RPMI8226 (cell line): ENCODE data around the gene PAFAH1B2.
"Not testable (repeated sequence)": the region's sequence is repeated elsewhere in the genome, so short reads cannot be mapped to it uniquely, and the experiment has no call there.

Experiments used
- DNase-seq: peaks from one replicate; pipeline ENCODE4 v3.0.0-alpha.2; 2015

The PAFAH1B2 gene

DNA sequence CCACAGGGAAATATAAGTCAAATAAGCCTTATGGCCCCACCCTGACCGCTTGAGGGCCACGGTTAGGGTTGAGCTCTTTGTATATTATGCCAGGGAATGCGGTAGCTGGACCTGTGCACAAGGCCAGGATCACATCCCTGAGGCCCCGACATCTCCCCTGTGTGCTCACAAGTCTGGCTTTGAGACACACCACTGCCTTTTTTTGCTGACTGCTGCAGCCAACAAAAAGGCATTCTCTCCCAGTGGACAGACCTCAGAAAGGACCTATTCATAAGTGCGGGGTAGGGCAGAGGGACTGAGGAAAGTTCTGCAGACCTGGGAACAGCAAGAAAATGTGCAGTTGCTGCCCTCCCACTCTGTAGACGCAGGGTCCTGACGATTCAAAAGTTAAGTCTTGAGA is 31.0 kb downstream of the PAFAH1B2 start:
- DNase-seq = no peak

- no peak for DNase-seq
Observed at GRCh38 chr11:117175781-117176180, 31.7 kb downstream of the PAFAH1B2 start.

- no peak for DNase-seq
Observed at GRCh38 chr11:117176186-117176585, 32.1 kb downstream of the PAFAH1B2 start.

DNA sequence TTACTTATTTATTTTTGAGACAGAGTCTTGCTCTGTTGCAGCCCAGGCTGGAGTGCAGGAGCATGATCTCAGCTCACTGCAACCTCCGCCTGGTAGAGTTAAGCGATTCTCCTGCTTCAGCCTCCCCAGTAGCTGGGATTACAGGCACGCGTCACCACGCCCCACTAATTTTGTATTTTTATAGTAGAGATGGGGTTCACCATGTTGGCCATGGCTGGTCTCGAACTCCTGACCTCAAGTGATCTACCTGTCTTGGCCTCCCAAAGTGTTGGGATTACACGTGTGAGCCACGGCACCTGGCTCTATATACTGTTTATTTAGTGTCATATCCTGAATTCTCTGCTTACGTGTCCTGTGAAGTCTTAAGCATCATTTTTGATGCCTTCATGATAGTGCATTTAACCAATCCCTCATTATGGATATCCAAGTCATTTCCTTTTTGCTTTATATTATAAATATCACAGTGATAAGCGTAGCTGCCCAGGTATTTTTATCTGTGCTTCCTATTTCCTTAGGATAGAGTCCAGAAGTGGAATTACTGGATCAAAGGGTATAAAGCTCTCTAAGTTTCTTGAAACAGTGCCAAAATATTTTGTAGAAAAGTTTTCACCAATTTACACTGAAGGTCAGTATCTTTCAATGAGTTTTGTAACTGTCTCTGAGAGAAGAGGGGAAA is 33.6 kb downstream of the PAFAH1B2 start:
- DNase-seq = no peak

GRCh38 chr11:117178210-117179034 is 34.3 kb downstream of the PAFAH1B2 start, which contains the start of gene SIDT2:
Gene SIDT2, plus strand, starts transcription at chr11:117178743. Its CDS starts 521 bp downstream, at chr11:117179264.
- peak; percentile 96 for DNase-seq

DNA sequence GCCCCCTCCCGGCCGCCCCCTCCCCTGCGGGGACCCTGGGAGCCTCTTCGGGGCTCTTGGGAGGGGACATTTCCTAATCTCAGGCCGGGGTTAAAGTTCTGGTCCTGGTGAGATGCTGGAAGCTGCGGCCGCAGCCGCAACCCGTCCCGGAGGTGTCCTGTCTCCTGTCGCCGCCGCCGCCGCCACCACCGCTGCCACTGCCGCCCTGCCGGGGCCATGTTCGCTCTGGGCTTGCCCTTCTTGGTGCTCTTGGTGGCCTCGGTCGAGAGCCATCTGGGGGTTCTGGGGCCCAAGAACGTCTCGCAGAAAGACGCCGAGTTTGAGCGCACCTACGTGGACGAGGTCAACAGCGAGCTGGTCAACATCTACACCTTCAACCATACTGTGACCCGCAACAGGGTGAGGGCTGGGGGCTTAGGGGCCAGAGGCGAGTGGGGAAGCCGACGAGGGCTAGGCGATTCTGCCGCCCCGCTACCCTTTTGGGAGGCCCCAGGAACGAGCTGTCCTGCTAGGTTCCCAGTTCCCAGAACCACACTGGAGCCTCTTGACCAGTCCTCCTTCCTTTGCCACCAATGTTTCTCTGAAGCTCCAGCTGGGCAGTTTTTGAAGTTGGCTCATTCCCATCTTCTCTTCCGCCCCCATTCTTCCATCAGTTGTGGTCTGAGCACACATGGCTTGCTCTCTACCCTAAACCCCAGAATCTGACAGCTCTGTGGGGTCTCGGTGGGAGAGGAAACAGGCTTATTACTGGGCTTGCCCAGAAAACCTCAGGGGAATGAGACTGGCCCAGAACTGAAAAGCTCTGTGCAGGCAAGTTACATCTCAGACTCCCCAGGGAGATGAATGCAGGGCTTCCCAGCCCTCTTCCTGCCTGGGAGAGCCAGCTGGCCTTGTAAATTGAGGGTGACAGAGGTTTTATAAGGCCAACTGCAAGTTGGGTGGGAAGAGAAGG is 35.2 kb downstream of the PAFAH1B2 start:
- DNase-seq = peak; percentile 55

DNA sequence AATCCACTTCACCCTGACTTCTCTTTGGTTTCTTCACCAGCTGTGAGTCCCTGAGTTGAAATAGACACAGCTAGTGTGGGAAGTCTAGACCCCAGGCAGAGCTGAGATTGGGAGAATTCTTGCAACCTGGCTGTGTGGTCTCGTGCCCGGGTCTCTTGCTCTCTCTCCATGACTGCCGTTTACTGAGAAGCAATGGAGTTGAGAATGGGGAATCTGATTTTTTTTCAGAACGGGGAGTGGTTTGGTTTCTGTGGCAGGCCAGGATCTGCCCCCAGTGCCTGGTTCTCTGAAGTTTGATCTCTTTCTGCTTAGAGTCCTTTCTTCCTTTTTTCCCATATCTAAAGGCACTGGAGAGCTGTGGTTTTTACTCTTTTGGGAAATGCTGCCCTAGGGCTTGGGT is 35.9 kb downstream of the PAFAH1B2 start:
- no peak for DNase-seq

DNA sequence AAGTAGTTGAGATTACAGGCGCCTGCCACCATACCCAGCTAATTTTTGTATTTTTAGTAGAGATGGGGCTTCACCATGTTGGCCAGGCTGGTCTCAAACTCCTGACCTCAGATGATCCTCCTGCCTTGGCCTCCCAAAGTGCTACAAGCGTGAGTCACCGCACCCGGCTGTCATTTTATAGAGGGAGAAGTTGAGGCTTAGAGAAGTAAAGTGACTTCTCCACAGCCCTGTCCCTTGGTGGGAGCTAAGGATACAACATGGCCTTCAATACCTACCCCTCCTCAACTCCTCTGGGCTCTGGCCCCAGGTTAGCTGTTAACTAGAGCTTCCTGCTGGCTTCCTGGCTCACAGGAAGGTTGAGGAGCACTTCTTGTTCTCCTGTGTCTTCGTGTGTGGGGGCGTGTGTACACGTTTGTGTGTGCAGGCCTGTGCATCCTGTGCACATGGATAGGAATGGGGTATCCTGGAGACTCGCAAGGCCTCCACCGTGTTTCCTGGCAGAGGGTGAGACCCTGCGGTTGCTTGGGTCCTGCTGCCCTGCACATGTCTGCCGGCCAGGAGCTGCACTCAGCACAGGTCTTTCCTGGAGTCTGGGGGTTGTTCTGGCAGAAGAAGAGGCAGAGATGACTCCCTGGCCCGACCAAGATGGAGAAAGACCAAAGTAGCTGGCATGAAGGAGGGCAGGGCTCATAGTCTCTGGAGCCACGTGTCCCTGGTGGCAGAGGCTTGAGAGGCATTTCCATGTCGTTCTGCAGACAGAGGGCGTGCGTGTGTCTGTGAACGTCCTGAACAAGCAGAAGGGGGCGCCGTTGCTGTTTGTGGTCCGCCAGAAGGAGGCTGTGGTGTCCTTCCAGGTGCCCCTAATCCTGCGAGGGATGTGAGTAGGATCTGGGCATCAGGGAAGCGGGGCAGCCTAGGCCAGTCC is 36.8 kb downstream of the PAFAH1B2 start:
- DNase-seq = peak; percentile 83

GRCh38 chr11:117181586-117182550 is 37.8 kb downstream of the PAFAH1B2 start:
- no peak for DNase-seq

DNA sequence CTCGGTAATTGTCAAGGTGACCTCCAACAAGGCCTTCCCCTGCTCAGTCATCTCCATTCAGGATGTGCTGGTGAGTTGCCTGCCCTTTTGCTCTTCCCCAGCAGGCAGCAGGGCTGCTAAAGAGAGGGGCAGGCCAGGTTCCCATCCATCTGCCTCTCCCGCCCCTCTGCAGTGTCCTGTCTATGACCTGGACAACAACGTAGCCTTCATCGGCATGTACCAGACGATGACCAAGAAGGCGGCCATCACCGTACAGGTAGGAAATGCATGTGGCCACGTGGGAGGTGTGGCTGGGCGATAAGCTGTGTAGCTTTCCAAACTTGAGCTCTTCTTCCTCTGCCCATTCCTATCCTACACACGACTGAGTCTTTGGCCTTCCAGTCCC is 38.5 kb downstream of the PAFAH1B2 start:
- DNase-seq = no peak

DNA sequence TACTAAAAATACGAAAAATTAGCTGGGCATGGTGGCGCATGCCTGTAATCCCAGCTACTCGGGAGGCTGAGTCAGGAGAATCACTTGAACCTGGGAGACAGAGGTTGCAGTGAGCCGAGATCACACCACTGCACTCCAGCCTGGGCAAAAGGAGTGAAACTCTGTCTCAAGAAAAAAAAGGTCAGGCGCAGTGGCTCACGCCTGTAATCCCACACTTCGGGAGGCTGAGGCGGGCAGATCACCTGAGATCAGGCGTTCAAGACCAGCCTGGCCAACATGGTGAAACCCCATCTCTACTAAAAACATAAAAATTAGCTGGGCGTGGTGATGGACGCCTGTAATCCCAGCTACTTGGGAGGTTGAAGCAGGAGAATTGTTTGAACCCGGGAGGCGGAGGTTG is 39.1 kb downstream of the PAFAH1B2 start:
- not testable (repeated sequence) for DNase-seq

DNA sequence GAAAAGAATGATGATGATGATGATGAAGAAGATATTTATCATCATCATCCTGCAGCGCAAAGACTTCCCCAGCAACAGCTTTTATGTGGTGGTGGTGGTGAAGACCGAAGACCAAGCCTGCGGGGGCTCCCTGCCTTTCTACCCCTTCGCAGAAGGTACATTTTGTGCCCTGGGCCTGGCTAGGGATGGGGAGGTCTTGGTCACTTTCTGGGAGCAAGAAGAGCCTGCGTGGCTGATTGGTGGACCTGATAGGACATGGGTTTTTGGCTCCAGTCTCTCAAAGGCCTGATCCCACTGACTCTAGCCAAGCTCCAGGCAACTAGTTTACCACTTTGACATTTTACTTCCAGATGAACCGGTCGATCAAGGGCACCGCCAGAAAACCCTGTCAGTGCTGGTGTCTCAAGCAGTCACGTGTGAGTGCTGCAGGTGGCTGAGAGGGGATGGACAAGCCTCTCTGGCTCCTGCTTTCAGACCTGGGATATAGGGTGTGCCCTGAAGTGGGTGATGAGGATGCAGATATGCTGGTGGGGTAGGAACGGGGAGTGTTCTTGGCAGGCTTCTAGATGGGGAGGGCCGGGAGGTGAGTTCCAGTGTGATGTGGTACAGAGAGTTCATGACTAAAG is 39.8 kb downstream of the PAFAH1B2 start:
- no peak for DNase-seq

DNA sequence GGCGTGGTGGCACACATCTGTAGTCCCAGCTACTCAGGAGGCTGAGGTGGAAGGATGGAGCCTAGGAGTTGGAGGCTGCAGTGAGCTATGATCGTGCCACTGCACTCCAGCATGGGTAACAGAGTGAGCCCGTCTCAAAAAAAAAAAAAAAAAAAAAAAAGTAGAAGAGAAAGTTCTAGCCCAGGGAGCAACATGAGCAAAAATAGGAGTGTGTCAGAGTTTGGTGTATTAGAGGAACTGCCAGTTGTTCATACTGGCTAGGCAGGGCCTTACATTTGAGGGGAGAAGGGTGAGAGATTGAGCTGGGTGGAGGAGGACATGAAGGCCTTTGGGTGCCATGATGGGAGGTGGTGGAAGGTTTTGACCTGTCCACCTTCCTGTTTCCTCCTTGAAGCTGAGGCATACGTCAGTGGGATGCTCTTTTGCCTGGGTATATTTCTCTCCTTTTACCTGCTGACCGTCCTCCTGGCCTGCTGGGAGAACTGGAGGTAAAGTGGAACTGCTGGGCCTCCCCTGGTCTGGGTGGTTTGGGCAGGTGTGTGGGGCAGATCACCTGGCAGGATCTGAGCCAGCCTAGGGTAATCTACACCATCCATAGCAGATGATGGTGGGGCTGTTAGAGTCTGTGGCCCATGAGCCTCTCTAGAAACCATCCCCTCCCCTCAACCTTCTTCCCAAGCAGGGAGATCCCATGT is 41.8 kb downstream of the PAFAH1B2 start:
- DNase-seq = no peak

DNA sequence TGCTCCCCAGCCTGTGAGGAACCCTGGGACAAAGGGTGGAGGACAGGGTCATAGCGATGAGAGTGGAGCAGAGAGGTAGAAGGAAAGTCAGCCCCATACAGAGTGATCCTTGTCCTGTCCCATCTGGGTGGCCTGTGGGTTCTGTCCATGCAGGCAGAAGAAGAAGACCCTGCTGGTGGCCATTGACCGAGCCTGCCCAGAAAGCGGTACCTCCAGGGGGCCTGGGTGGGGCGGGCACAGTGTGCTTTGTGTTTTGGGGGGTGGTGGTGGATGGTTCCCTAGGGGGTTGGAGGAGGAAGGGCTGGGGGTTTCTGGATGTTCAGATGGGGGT is 42.3 kb downstream of the PAFAH1B2 start:
- no peak for DNase-seq

DNA sequence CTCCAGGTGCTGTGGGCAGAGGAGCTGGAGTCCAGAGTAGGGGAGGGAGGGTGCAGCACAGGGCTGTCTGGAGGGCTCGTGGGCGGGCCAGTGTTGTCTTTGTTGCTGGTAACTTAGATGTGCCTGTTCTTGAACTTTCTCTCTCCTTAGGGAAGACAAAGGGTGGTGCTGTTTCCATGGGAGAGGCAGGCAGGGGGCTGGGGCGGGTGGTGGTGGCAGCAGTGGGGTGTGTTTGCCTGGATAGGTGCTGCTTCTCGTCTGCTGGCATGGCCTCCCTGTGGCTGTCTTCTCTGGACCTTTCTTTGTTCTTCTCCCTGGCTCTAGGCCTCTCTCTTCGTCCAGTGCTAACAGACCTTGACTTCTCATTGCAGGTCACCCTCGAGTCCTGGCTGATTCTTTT is 42.9 kb downstream of the PAFAH1B2 start:
- DNase-seq = no peak

DNA sequence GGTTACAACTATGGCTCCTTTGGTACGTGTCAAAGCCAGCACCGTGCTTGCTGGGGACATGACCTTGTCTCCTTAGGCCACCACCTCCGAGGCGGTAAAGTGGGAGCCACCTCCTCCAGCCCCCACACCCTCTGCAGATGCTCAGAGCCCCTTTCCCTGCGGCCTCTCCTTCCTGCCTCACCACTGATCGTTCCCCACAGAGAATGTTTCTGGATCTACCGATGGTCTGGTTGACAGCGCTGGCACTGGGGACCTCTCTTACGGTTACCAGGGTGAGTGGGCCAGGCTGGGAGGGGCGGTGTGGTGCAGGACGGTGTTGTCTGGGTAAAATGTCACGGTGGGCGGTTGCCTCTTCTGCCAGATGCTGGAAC is 43.3 kb downstream of the PAFAH1B2 start:
- no peak for DNase-seq

GRCh38 chr11:117187799-117188481 is 43.9 kb downstream of the PAFAH1B2 start:
- DNase-seq = no peak

DNA sequence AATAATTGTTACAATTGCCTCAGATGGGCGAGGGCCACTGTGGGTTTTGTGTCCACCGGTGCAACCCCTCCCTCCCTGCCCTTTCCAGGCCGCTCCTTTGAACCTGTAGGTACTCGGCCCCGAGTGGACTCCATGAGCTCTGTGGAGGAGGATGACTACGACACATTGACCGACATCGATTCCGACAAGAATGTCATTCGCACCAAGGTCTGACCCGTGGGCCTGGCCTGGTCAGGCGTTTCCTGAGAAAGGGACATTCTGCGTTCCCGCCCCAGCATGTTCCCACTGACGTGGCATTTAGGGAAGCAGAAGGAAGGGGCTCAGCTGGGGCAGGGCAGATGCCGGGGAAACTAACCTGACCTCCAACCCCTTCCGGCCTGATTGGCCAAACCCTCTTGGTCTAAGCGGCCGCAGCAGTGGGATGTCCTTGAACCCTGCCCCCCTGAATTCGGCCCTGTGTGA is 44.6 kb downstream of the PAFAH1B2 start:
- no peak for DNase-seq
